GM21423 (cell line): ENCODE results near the gene IL19.
"Not testable (repeated sequence)": the region's sequence is repeated elsewhere in the genome, so short reads cannot be mapped to it uniquely, and the experiment has no call there.

ENCODE experiments used
- ATAC-seq: cut with Tn5 transposase; IDR thresholded peaks from one replicate; pipeline ENCODE4 v1.9.1; 2021; ENCODE audit warnings: mild to moderate bottlenecking, moderate library complexity; ENCODE audit not compliant: unreplicated experiment

IL19 gene

DNA sequence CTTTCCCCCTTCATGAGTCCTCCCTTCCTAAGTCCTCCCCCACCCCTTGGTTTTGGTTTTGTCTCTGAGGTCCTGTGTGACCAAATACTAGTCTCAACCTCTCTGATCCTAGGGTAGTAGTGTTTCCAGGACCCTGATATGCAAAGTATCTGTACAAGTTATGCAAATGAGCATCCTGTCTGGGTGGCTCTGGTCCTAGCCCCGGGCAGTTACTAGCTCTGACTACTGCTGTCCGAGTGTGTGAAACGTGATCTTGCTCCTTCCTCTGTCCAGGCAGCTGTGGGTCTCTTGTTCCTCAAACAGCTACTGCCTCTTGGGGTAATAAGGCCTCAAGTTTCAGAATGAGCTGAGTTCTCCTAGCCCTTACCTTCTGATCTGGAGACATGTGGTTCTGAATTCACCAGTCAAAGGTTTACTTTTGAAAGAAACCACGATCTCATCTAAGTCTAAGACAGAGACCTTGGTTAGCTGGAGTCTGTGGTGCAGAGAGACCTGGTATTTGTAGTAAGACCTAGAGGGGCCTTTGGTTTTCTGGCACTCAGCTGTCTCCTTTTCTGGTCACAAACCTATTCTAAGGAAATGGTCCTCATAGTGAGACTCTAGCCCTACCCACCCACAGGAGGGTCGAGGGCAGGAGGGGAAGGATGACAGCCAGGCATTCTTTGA lies 31.0 kb upstream of the IL19 start:
- ATAC-seq, result peak; percentile 84

DNA sequence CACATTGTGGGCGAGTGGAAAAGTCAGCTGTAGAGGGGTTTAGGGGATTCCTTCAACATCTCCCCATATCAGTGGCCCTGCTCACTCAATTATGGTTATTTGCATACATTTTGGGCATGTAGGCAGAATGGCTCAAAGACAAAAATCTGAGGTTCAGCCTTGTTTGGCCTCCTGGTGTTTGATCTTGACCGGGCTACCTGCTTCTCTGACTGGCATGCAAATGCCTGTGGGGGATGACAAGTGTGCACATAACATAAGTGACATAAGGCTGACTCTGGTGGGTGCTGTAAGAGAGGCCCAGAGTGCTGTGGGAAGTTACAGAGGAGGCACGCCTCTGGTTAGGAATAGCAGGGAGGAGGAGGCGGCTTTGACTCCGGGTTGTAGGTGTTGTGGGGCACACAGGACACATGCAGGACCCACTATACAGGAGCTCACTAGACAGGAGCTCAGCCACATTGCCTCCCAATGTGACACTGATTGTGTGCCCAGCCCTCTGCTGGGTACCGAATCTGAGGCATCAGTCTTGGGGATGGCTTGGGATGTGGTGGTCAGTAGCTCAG lies 29.4 kb upstream of the IL19 start:
- ATAC-seq, result no peak

DNA sequence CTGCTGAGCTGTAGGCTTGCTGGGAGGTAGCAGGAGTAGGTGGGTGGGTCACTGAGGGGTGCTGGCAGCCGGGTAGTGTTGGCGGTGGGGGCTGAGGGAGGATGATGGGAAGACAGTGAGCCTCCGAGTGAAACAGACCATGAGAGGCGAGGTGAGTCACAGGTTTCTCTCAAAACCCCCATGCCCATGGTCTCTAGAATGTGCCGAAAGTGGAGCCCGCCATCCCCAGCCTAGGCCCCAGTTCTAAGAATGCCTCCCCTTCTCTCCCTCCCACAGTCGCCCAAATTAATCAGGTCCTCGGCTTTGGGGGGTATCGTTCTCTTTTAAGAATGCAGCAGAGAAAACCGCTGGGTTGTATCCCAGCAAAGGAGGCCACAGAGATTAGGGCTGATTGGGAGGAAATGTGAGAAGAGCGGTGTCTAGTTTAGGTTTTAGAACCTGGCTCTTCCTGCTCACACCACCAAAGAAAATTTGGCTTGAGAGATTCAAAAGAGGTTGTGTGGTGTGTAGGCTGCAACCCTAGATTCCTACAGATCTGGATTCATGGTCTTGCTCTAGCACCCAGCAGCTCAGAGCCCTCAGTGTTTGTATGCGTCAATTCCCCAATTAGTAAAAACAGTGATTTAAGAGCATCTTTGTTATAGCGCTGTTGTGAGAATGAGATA lies 27.7 kb upstream of the IL19 start:
- ATAC-seq, result no peak

DNA sequence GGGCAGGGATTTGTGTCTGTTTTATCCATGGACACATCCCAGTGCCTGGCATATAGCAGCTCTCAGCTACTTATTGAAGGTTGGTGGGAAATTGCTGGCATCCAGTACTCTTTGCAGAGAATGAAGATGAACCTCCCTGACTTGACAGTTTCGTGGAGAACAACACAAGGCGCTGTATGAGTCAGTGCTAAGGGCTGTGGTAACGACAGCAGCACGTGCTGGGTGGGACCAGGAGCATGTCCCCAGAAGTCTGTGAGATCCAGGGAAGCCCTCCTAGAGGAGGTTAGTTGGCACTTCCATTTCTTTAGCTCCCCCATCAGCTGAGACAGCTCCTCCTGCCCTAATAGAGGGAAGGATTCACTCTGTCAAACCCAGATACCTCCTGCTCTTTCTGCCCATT lies 25.9 kb upstream of the IL19 start:
- ATAC-seq, result no peak

DNA sequence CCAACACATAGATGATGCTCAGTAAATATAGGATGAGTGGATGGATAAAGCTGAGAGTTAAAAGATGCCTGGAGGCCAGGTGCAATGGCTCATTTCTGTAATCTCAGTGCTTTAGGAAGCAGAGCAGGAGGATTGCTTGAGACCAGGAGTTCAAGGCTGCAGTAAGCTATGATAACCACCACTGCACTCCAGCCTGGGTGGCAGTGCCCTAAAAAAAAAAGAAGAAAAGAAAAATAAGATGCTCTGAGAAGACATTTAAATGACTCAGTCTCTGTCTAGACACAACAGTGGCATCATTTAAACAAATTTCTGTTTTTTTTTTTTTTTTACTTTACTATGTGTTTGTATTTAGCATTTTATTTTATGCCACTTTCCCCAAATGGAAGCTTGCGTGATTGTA lies 25.3 kb upstream of the IL19 start:
- ATAC-seq, result no peak

DNA sequence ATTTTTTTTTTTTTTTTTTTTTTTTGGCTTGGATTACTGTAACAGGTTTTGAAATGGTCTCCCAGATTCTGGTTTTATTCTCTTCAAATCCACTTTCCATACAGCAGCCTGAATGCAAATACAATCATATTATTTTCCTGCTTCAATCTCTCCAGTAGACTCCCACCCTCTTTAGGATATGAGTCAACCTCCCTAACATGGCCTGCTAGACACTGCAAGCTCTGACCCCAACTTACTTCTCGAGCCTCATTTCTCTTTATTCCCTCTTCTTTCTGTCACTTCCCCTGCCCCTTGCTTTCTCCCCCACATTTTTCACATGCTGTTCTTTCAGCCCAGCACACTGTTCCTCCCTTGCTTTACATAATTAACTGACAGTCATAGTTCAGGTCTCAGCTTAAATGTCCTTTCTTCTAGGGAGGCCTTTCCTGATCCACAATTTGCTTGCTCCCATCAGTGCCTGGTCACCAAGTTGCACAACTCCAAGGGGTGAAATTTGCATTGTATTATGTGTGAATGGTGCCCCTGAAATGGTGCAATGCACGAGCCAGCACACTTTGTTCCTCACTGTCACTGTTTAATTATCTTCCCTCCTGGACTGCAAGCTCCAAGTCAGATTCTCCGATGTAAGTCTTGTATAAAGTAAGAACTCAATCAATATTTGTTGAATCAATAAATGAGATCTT lies 22.1 kb upstream of the IL19 start:
- no peak for ATAC-seq

DNA sequence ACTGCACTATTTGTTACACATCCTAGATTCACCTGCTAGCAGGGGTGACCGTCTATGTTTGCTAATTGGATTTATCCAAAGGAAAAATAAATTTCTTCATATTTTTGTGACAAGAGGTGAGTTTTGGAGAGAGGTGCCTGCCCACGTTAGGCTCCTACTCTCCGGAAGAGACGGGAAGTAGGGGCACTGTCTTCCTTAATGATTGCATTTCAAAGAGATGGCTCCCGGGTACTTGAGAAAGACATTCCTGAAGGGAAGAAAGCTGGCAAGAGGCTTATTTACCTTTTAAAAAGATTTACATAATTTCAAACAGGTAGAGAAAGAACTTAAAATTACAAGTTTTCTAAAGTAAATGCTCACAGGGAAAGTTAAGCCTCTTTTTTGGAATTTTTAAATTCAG lies 18.7 kb upstream of the IL19 start:
- ATAC-seq, result no peak

DNA sequence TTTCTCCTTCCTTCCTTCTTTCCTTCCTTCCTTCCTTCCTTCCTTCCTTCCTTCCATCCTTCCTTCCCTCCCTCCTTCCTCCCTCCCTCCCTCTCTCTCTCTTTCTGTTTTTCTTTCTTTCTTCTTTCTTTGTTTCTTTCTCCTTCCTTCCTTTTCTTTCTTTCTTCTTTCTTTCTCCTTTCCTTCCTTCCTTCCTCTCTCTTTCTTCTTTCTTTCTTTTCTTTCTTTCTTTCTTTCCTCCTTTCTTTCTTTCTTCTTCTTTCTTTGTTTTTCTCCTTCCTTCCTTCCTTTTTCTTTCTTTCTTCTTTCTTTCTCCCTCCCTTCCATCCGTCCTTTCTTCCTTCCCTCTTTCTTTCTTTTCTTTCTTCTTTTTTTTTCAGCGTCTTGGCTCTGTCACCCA lies 18.1 kb upstream of the IL19 start:
- no peak for ATAC-seq

DNA sequence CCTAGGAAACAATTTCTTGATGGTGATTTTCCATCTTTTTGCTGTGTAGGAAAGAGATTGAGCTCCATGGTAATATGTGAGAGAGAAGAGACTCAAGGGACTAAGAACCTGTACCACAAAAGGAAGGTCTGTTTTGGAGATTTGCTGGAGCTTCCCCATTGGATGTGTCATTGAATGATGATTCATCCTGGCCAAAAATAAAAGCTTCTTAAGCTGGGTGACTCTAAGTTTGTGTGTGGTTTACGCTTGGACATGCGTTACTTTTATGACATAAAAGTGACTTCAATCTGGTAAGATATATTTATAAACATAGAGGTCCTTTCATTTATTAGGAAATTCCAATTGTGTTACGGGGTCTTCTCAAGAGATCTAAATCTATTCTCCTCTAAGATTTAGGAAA lies 17.4 kb upstream of the IL19 start:
- ATAC-seq, result no peak

DNA sequence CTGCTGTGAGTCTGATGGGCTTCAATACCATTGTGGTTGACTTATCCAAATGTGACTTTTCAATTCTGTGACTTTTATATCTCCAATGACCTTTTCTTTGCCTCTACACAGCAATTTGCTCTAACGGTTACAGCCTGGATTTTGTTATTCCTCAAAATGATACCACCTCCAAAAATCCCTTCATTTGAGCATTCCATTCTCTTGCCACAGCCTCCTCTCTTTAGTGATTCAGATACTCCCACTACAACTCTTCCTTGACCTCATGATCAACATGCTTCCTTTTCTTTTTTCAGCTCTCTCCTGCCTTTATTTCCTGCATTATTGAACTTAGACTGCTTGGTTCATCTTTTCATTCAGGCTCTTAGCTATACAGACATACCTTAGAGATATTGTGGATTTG lies 16.6 kb upstream of the IL19 start:
- no peak for ATAC-seq

DNA sequence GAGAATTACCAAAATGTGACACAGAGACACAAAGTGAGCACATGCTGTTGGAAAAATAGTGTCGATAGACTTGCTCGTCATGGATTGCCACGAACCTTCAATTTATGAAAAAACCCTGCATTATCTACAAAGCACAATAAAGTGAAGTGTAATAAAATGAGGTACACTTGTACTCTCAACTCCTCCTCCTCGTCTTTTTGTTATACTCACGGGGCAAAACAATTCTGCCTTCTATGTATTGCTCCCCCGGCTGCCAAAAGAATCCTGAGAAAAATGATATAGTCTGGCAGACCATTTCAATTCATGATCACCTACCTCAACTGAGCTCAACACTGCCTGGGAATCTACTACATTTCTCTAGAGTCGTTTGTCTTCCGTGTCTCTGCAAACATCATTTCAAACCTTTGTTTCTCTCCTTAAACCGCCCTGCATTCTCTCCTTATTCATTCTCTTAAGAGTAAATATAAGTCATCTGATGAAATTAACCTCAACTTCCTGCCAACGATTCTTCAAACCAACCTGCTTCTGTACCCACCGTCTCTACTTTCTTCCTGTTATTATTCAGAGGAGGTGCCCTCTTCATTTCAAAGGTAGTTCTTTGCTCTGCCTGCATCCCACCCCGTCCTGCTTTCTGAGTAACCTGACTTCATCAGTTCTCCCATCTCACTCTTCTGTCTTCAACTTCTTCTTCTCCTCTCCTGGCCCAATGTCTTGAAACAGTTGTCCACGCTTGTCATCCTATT lies 12.9 kb upstream of the IL19 start:
- ATAC-seq, result no peak

DNA sequence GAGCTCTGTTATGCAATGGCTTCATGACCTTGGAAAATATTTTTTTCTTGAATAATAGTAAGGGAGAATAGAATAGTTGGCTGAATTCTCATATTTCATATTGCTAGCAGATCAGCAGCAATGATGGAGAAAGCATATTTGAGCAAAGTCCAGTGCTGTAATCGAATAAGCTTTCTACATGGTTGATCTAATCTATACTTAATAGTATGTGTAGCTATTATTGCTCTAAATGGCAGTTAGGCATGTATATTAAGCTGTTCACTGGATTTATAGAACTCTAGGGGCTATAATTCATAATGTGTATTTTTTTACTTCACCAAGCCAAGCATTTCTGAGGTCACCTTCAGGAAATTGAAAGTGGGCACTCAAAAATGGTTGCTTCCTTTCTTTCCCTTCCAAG lies 10.0 kb upstream of the IL19 start:
- ATAC-seq, result no peak

DNA sequence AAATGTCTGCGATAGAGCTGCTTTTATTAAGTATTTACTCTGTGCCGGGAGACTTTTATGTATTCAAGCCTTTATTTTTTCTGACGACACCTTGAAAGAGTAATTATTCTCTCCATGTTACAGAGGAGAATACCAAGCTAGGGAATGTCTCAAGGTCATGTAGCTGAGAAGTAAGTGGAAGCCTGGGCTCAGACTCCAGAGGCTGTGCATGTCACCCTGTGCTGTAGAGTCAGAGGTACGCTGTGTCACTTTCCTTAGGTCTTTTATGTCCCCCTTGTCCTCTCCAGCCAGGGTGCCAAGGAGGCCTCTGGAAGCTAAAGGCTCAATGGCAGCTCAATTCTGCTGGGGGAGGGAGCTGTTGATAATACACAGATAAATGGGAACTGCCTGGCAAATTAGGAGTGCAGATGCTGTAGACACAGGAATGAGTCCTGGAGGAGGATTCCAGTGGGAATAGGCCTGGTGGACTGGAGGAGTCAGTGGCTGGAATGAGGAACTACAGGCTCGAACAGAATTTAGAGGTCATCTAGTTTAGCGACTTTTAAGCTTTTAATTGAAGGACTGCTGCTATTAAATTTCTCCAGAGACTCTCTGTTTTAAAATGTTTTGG lies 9.3 kb upstream of the IL19 start:
- no peak for ATAC-seq

DNA sequence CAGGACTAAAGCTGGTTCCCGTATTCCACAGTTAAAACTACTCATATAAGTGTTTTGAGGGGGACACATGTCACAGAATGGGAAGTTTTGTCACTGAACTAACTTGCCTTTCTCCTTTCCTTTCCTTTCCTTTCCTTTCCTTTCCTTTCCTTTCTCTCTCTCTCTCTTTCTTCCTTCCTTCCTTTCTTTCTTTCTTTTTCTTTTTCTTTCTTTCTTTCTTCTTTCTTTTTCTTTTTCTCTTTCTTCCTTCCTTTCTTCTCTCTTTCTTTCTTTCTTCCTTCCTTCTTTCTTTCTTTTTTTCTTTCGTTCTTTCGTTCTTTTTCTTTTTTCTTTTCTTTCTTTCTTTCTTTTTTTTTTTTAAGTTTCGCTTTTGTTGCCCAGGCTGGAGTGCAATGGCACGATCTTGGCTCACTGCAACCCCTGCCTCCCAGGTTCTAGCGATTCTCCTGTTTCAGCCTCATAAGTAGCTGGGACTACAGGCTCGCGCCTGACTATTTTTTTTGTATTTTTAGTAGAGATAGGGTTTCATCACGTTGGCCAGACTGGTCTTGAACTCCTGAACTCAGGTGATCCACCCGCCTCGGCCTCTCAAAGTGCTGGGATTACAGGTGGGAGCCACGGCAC lies 7.7 kb upstream of the IL19 start:
- not testable (repeated sequence) for ATAC-seq

DNA sequence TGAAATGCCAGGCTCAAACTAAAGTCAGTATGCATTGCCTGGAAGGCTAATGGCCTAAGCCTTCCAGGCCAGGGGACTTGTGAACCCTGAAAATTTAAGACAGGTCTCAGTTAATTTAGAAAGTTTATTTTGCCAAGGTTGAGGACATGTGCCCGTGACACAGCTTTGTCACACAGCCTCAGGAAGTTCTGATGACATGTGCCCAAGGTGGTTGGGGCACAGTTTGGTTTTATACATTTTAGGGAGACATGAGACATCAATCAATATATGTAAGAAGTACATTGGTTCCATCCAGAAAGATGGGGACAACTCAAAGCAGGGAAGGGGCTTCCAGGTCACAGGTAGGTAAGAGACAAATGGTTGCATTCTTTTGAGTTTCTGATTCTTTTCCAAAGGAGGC lies 4.8 kb upstream of the IL19 start:
- not testable (repeated sequence) for ATAC-seq

DNA sequence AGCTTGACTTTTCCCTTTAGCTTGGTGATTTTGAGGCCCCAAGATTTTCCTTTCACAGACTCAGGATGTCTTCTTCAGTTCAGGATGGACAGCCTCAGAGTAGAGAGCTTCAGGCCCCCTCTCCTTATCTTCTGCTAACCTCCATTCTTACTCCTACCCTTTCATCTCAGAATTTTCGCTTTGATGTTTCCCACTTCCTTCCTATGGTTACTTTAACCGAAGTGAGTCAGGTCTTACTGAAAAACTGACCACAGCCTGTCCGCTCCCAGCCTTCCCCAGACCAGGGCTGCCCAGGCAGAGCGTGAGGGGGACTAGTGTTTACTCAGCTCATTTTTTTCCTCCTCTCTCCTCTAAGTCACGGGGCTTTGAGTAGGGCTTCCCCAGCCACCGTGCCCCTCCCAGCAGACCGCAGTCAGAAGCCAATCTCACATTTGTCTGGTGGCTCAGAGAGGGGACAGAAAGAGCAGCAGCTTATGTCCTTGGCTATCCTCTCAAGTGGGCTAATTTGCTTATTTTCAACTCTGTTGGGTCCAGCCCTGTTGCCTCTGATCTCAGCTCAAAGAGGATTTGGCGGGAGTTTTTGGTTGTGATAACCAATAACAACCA lies 4.2 kb upstream of the IL19 start:
- peak; percentile 46 for ATAC-seq

DNA sequence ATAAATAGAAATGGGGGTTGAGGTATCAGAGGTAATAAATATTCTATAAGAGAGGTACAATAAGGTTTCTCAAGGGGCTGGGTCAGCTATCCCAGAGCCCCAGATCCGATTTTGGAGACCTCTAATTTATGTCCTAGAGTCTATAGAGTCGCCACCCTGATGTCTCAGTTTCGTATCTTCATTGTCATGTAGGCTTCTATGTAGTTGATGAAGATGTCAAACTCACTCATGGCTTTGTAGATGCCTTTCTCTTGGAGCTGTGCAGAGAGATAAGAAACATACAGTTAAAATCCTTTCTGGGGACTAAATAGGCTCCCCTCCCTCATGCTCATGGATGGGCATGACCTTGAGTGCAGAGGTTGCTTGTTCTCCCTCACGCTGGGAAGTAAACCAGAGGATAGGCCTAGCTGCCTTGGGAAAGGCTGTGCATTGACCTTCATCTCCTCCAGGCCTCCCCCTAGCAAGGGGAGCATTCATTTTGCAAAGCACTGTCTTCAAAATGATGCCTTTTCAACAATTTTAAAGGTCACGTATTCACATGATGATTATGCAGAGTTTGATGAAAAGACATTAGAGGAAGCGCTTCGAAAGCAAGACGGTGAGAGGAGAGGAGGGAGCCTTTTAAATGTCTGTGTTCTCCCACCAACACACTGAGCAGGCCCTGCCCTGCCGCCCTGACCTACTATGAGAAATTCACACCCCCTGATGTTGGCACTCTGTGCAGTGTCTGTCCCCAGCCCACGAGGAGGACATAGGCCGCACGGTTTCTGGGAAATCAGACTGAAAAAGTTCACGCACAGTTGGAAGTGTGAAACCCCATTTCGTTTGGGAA lies 1.9 kb upstream of the IL19 start:
- no peak for ATAC-seq

DNA sequence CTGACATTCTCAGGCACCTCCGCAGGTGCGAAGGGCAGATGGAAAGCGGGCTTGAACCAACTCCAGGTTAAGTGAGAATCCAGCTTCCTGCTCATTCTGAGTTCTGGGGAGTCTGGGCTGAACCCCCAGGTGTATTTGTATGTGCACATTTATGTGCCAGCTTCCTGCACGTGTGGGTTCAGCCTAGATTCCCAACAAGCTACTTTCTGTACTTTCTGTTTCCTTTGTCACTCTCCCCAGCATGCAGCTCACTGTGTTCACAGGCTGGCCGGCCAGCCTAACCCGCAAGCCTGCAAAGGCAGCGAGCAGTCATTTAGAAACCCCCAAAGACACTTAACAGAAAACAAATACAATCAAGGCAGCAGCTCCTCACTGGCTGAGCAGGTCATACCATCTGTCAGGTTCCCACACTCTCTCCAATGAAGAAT lies 1.3 kb upstream of the IL19 start:
- peak; percentile 61 for ATAC-seq

DNA sequence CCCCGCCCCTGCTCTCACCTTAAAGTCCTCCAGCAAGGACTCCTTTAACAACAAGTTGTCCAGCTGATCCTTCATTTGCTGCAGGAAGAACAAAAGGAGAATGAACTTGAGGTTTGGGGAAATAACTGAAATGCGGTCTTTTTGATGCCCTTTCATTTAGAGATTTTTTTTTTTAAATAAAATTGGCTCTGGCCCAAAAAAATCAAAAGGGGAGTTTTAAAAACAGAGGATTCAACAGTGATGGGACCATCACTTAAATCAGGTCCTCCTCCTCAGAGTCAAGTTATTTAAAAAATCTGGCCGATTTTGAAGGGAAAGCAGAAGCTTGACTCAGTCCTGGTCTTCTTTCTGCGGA lies 742 bp downstream of the IL19 start:
- ATAC-seq, result no peak
